HG02840 (cell line): ENCODE measurements around the gene ADD1.
"Not testable (repeated sequence)": the region's sequence is repeated elsewhere in the genome, so short reads cannot be mapped to it uniquely, and the experiment has no call there.

Experiments
- ATAC-seq: cut with Tn5 transposase; IDR thresholded peaks from one replicate; pipeline ENCODE4 v1.9.1; 2021; ENCODE audit warnings: mild to moderate bottlenecking, moderate library complexity, moderate number of reproducible peaks; ENCODE audit not compliant: unreplicated experiment, low FRiP score

ADD1 gene

DNA sequence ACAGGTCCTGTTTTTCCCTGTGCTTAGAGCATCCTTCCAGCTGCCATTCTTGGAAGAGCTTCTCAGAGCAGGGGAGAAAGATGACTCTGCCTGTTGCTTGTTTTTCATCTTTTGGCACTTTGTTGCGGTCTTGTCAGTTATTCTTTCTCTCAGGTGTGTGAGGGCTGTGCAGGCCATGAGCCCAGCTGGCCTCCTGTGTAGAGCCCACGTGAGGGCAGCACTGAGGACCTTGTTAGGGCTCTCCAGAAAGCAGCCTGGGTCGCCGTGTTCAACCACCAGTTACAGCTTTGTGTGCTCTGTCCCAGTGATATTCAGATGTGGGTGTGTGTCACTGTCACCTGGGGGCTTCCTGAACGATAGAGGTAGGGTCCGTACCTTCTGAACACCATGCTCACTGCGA, 66.8 kb downstream of the ADD1 start:
- no peak for ATAC-seq

DNA sequence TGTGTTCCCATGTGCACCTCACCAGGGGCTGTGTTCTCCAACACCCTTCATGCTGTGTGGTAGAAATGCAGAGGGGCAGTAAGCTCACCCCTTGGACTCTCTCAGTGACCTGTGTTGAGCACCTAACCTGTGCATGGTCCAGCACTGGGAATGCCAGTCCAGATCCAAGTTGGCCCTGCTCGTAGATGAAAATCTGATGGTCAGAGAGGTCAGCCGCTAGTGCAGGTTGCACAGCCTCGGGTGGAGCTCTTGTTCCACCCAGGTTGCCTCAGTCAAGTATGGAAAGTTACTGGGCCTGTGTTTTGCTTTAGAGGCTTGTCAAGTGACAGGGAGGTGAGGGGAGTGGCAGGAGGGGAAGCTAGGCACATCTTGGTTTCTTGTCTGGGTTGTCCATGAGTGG, 68.2 kb downstream of the ADD1 start:
- no peak for ATAC-seq

DNA sequence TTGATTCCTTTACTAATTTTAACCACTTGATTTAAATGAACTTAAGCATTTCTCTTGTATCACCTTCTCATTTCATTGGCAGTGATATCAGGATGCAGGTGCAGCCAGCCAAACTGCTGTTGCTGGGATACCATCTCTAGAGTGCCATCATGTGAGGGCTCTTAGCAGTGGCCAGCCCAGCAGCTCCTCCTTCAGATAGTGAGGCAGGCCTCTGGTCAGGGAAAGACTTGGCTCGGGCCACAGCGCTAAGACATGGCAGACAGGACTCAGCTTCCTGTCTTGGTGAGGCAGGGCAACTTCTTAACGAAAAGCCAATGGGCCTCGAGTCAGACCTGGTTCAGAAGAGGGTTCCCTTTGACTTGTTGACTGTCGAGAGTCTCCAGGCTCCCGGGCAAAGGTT, 69.5 kb downstream of the ADD1 start:
- no peak for ATAC-seq

GRCh38 chr4:2914256-2915126, 70.8 kb downstream of the ADD1 start:
- ATAC-seq, result no peak

GRCh38 chr4:2915789-2916188, 72.1 kb downstream of the ADD1 start:
- ATAC-seq, result no peak

- ATAC-seq, result not testable (repeated sequence)
Observed at GRCh38 chr4:2916696-2917095, 73.1 kb downstream of the ADD1 start.

DNA sequence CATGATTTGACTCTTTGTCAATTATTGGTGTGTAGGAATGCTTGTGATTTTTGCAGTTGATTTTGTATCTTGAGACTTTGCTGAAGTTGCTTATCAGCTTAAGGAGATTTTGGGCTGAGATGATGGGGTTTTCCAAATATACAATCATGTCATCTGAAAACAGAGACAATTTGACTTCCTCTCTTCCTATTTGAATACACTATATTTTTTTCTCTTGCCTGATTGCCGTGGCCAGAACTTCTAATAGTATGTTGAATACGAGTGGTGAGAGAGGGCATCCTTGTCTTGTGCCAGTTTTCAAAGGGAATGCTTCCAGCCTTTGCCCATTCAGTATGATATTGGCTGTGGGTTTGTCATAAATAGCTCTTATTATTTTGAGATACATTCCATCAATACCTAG, 74.7 kb downstream of the ADD1 start:
- ATAC-seq, result not testable (repeated sequence)

DNA sequence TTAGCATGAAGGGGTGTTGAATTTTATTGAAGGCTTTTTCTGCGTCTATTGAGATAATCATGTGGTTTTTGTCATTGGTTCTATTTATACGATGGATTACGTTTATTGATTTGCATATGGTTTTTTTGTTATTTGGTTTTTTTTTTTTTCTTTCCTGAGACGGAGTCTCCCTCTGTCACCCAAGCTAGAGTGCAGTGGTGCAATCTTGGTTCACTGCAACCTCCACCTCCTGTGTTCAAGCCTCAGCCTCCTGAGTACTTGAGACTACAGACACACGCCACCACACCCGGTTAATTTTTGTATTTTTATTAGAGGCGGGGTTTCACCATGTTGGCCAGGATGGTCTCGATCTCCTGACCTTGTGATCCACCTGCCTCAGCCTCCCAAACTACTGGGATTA, 75.1 kb downstream of the ADD1 start:
- ATAC-seq, result not testable (repeated sequence)

GRCh38 chr4:2922453-2923101, 78.9 kb downstream of the ADD1 start:
- ATAC-seq, result not testable (repeated sequence)

- no peak for ATAC-seq
Observed at GRCh38 chr4:2923141-2923551, 79.5 kb downstream of the ADD1 start.

DNA sequence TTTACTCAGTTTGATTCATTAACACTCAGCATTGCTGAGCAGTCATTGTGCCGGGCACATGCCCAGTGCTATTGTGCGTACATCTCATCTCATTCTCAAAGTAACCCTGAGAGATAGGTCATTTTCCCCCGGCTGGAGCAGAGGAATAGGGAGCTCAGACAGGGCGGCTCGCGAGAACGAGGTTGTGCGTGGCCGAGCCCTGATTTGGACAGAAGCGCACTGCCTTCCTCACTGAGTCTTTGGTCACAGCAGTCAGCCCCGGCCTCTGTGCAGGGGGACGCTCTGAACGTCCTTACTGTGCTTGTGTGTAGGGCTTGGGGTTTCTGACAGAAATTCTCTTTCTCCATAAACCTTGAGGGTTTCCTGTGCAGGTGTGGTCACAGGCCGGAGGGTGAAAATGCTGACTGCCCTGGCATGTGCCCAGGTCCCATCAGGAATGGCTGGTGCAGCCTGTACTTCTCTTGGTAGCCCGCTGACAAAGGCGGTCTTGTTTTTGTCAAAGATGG, 80.1 kb downstream of the ADD1 start:
- no peak for ATAC-seq

DNA sequence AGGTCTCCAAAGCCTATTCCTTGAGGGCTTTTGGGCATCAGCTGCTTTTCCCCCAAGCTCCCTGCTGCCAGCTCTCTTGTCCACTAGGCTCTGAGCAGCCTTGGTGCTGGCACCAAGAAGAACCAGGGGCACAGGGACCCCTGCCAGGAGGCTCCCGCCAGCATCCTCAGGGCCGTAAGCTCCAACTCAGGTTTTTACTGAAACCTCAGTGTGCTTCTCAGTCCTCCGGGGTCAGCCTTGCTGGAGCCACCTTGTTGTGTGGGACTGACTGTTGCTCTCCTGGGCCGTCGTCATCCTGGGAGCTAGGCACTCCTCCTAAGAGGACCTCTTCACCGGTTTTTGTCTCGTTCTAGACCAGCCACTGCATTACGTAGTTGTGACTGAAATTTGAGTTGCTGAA, 80.6 kb downstream of the ADD1 start:
- no peak for ATAC-seq

DNA sequence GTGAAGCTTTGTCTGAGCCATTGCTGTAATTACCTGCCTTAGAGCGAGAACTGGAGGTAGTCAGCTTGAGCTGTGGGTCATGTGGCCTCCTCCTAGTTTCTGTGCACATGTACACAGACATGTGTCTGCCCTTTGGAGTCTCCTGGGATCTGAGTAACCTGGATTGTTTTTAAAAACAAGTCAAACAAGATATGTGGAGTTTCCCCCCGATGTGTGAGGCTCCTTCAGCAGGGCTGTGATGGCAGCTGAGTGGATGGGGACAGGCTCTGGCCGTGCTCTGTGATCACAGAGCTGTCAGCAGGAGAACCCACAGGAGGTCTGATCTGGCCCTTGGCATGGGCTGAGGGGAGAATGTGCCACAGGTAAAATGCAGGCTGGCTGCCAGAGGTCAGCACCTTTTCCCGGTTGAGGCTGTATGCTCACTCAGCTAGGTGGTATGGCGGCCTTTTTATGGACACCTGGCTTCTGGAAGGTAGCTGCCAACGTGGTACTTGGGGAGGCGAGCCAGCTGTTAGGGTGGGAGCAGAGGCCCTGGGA, 81.2 kb downstream of the ADD1 start:
- no peak for ATAC-seq

DNA sequence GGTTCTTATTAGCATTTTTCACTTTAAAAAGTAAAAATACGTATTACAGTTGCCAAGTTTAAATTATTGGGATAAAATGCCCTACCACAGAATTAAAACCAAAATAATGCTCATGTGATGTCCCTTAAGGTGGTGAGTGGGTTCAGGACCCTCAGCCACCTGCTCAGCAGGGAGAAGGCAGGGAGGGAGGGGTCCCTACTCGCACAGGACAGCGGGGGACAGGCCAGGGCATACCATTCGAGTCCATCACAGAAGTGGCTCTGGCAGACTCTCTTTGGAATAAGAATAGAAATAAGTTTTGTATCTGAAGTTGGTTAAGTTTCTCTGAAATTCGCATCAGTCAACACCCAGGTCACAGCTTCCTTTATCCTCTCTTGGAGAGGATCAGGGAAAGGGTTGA, 81.9 kb downstream of the ADD1 start:
- ATAC-seq, result no peak

GRCh38 chr4:2925931-2926860, 82.6 kb downstream of the ADD1 start:
- ATAC-seq, result no peak

GRCh38 chr4:2927016-2927695, 83.5 kb downstream of the ADD1 start:
- ATAC-seq, result no peak

- no peak for ATAC-seq
Observed at GRCh38 chr4:2927696-2928075, 84.0 kb downstream of the ADD1 start.

DNA sequence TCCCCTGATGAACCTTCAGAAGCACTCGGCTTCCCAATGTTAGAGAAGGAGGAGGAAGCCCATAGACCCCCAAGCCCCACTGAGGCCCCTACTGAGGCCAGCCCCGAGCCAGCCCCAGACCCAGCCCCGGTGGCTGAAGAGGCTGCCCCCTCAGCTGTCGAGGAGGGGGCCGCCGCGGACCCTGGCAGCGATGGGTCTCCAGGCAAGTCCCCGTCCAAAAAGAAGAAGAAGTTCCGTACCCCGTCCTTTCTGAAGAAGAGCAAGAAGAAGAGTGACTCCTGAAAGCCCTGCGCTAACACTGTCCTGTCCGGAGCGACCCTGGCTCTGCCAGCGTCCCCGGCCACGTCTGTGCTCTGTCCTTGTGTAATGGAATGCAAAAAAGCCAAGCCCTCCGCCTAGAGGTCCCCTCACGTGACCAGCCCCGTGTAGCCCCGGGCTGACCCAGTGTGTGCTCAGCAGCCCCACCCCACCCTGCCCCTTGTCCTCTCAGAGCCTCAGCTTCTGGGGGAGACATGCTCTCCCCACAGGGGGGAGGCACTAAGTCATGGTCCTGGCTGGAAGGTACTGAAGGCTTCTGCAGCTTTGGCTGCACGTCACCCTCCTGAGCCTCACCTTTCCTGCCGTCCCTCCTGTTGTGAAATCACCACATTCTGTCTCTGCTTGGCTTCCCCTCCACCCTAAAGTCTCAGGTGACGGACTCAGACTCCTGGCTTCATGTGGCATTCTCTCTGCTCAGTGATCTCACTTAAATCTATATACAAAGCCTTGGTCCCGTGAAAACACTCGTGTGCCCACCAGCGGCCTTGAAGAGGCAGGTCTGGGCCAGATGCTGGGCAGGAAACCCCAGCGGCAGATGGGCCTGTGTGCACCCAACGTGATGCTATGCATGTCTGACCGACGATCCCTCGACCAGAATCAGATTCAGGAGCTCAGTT, 84.9 kb downstream of the ADD1 start:
- ATAC-seq, result no peak

- ATAC-seq, result no peak
Observed at GRCh38 chr4:2929469-2929868, 85.8 kb downstream of the ADD1 start.
